ENCODE measurements around the gene CARNS1.

CARNS1 gene

GRCh38 chr11:67392183-67392715 lies 23.2 kb upstream of the CARNS1 start:
- peak overlapping the region; percentile 94 for H3K4me3 ChIP-seq (ENCODE audit: control insufficient read depth, low read depth, low read length)
- no peak for DNase-seq (ENCODE audit: low read depth)
- no peak for TF ChIP-seq CTCF (IDR thresholded peaks at IDR 0.05; ENCODE audit: control insufficient read depth, insufficient read depth, low read depth, low read length, missing control alignments)

DNA sequence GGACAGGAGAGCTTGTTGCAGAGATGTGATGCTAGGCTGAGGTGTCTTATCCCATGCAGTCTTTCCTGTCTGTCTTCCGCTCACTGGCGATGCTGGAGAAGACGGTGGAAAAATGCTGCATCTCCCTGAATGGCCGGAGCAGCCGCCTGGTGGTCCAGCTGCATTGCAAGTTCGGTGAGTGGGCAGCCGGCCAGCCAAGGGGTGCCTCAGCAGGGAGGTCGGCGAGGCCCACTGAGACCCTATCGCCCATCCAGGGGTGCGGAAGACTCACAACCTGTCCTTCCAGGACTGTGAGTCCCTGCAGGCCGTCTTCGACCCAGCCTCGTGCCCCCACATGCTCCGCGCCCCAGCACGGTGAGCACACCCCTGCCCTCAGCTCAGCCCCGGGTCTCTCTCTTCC lies 22.0 kb upstream of the CARNS1 start:
- TF ChIP-seq CTCF (IDR thresholded peaks at IDR 0.05; ENCODE audit: control insufficient read depth, insufficient read depth, low read depth, low read length, missing control alignments), result no peak
- no peak overlapping the region for H3K4me3 ChIP-seq (ENCODE audit: control insufficient read depth, low read depth, low read length)
- no peak for DNase-seq (ENCODE audit: low read depth)

DNA sequence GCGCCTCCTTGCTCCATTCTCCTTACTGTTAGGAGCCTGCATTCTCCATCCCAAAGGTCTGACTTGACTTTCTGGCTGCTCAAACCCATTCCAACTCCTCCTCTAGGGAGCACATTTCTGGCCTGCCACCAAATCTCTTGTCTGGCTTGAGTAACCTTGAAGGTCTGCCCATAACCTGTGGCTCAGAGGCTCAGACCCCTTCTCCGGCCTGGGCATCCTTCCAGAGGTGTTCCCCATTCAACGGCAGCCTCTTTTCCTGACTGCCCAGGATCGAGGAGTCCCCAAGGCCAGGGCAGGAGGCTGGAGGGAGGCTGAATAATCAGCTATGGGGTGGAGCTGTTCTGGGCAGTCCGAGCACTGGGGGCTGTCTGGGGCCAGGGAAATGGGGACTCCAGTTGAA lies 21.5 kb upstream of the CARNS1 start:
- no peak overlapping the region for H3K4me3 ChIP-seq (ENCODE audit: control insufficient read depth, low read depth, low read length)
- TF ChIP-seq CTCF (IDR thresholded peaks at IDR 0.05; ENCODE audit: control insufficient read depth, insufficient read depth, low read depth, low read length, missing control alignments), result no peak
- no peak for DNase-seq (ENCODE audit: low read depth)

- TF ChIP-seq CTCF (IDR thresholded peaks at IDR 0.05; ENCODE audit: control insufficient read depth, insufficient read depth, low read depth, low read length, missing control alignments), result no peak
- DNase-seq (ENCODE audit: low read depth), result no peak
- H3K4me3 ChIP-seq (ENCODE audit: control insufficient read depth, low read depth, low read length), result no peak overlapping the region
Measured at GRCh38 chr11:67395555-67396258, 19.8 kb upstream of the CARNS1 start.

DNA sequence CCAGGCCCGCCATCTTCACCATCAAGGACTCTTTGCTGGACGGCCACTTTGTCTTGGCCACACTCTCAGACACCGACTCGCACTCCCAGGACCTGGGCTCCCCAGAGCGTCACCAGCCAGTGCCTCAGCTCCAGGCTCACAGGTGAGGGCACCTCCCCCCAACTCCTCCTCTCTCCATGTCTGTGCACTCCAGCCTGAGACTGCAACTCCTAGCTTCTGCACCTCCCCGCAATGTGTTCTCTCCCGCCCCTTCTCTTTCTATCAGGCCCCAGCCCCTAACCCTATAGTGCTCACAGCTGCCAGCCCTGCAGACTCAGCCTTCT lies 19.3 kb upstream of the CARNS1 start:
- no peak overlapping the region for H3K4me3 ChIP-seq (ENCODE audit: control insufficient read depth, low read depth, low read length)
- TF ChIP-seq CTCF (IDR thresholded peaks at IDR 0.05; ENCODE audit: control insufficient read depth, insufficient read depth, low read depth, low read length, missing control alignments), result no peak
- DNase-seq (ENCODE audit: low read depth), result no peak

DNA sequence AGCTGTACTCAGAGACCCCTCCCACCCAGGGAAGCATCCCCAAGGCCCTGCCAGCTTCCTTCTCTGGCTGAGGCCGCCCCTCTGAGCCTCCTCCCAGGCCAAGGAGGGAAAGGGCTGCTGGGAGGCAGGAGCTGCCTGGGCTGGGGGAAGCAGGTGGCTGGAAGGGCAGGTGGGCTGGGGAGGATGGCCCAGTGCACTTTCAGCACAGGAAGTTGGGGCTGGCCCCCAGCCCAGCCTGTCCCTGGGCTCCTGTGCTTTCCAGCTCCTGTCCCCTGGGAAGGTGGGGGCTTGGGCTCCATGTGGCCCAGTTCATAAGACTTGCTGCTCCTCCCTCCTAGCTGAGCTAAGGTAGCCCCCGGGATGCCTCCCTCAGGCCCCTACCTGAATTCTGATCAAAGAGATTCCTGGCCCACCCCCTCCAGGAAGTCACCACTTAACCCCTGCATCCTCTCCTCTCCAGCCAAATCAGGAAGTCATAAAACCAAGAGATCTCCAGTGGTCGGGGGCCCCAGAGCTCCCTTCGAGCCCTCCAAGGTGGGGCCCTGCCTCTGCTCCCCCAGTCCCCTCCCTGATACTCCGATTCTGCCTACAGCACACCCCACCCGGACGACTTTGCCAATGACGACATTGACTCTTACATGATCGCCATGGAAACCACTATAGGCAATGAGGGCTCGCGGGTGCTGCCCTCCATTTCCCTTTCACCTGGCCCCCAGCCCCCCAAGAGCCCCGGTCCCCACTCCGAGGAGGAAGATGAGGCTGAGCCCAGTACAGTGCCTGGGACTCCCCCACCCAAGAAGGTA lies 18.7 kb upstream of the CARNS1 start:
- no peak overlapping the region for H3K4me3 ChIP-seq (ENCODE audit: control insufficient read depth, low read depth, low read length)
- no peak for TF ChIP-seq CTCF (IDR thresholded peaks at IDR 0.05; ENCODE audit: control insufficient read depth, insufficient read depth, low read depth, low read length, missing control alignments)
- no peak for DNase-seq (ENCODE audit: low read depth)

Data from AG09309 (cell line).